ENCODE results near the gene EPS8L2.
"Not testable (repeated sequence)": the region's sequence is repeated elsewhere in the genome, so short reads cannot be mapped to it uniquely, and the experiment has no call there.

The EPS8L2 gene

GRCh38 chr11:726278-727220, 20.5 kb downstream of the EPS8L2 start:
- DNase-seq (ENCODE audit: low read depth): no peak

GRCh38 chr11:727281-727701, 21.3 kb downstream of the EPS8L2 start:
- no peak for DNase-seq (ENCODE audit: low read depth)

- peak; percentile 85 for DNase-seq (ENCODE audit: low read depth)
Observed at GRCh38 chr11:727859-728748, 22.1 kb downstream of the EPS8L2 start.

GRCh38 chr11:728901-729491, 23.0 kb downstream of the EPS8L2 start:
- DNase-seq (ENCODE audit: low read depth): no peak

GRCh38 chr11:729492-730074, 23.6 kb downstream of the EPS8L2 start:
- no peak for DNase-seq (ENCODE audit: low read depth)

- DNase-seq (ENCODE audit: low read depth): no peak
Observed at GRCh38 chr11:733072-733471, 27.0 kb downstream of the EPS8L2 start.

GRCh38 chr11:734541-734940, 28.5 kb downstream of the EPS8L2 start:
- DNase-seq (ENCODE audit: low read depth): not testable (repeated sequence)

GRCh38 chr11:737366-737765, 31.3 kb downstream of the EPS8L2 start:
- DNase-seq (ENCODE audit: low read depth): no peak

GRCh38 chr11:737899-738298, 31.9 kb downstream of the EPS8L2 start:
- not testable (repeated sequence) for DNase-seq (ENCODE audit: low read depth)

- DNase-seq (ENCODE audit: low read depth): peak; percentile 24
Observed at GRCh38 chr11:742156-742546, 36.1 kb downstream of the EPS8L2 start.

- no peak for DNase-seq (ENCODE audit: low read depth)
Observed at GRCh38 chr11:742571-743201, 36.7 kb downstream of the EPS8L2 start.

GRCh38 chr11:745428-745827, 39.4 kb downstream of the EPS8L2 start:
- no peak for DNase-seq (ENCODE audit: low read depth)

- peak; percentile 45 for DNase-seq (ENCODE audit: low read depth)
Observed at GRCh38 chr11:746289-747157, 40.5 kb downstream of the EPS8L2 start.

GRCh38 chr11:747158-748006, 41.4 kb downstream of the EPS8L2 start, which contains the start of gene TALDO1:
Gene TALDO1, plus strand, starts transcription at chr11:747464. Its CDS starts 18 bp downstream, at chr11:747482.
- DNase-seq (ENCODE audit: low read depth): peak; percentile 90

- peak; percentile 42 for DNase-seq (ENCODE audit: low read depth)
Observed at GRCh38 chr11:748007-748359, 42.0 kb downstream of the EPS8L2 start.

GRCh38 chr11:749731-750130, 43.7 kb downstream of the EPS8L2 start:
- DNase-seq (ENCODE audit: low read depth): no peak

- no peak for DNase-seq (ENCODE audit: low read depth)
Observed at GRCh38 chr11:760236-760635, 54.2 kb downstream of the EPS8L2 start.

- no peak for DNase-seq (ENCODE audit: low read depth)
Observed at GRCh38 chr11:761526-762108, 55.6 kb downstream of the EPS8L2 start.

GRCh38 chr11:762421-763072, 56.5 kb downstream of the EPS8L2 start:
- DNase-seq (ENCODE audit: low read depth): peak; percentile 94
